Measurements from ENCODE around the gene GPR78.

Gene GPR78

GRCh38 chr4:8587469-8588195, 7.4 kb downstream of the GPR78 start:
- DNase-seq: no peak

- DNase-seq: no peak
Observed at GRCh38 chr4:8588196-8588470, 7.9 kb downstream of the GPR78 start.

- DNase-seq: no peak
Observed at GRCh38 chr4:8589336-8589735, 9.1 kb downstream of the GPR78 start.

- DNase-seq: no peak
Observed at GRCh38 chr4:8589823-8590545, 9.8 kb downstream of the GPR78 start.

GRCh38 chr4:8590546-8590880, 10.3 kb downstream of the GPR78 start:
- no peak for DNase-seq

- no peak for DNase-seq
Observed at GRCh38 chr4:8591114-8591513, 10.9 kb downstream of the GPR78 start.

DNA sequence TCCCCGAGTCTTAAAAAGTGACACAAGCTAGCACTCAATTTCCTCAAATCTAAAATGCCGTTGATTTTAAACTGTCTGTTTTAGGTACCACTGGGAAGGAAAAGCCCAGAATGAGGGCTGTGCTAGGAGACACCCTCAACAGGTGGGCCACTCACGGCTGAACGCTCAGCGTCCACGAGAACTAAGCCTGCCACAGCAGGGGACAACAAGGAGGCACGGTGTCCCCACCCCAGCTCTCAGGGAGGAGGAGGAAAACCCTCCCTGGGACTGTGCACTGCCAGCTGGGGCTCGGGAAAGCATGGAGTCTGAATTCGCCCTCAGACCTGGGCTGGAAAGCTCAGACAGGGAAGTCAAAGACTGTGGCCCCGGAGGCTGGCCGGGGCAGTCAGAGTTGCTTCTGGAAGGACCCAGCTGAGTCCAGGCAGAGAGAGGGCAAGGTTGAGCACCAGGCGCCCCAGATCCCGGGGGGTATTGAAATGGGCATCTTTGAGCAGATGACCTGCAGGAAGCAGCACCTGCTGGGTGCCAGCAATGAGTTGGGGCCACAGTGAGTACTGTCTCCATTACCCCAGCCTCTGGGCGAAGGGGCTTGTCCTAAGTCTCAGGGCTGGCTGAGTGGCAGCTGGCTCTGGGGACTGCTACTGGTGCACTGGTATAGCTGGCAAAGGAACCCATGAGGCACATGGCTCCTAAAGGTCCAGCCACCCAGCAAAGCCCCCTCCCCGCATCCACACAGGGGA, 11.6 kb downstream of the GPR78 start:
- no peak for DNase-seq

- DNase-seq: no peak
Observed at GRCh38 chr4:8592366-8593263, 12.4 kb downstream of the GPR78 start, which contains the start of gene CPZ. Gene CPZ, plus strand, starts transcription at chr4:8592765. Its CDS starts 69 bp downstream, at chr4:8592834.

DNA sequence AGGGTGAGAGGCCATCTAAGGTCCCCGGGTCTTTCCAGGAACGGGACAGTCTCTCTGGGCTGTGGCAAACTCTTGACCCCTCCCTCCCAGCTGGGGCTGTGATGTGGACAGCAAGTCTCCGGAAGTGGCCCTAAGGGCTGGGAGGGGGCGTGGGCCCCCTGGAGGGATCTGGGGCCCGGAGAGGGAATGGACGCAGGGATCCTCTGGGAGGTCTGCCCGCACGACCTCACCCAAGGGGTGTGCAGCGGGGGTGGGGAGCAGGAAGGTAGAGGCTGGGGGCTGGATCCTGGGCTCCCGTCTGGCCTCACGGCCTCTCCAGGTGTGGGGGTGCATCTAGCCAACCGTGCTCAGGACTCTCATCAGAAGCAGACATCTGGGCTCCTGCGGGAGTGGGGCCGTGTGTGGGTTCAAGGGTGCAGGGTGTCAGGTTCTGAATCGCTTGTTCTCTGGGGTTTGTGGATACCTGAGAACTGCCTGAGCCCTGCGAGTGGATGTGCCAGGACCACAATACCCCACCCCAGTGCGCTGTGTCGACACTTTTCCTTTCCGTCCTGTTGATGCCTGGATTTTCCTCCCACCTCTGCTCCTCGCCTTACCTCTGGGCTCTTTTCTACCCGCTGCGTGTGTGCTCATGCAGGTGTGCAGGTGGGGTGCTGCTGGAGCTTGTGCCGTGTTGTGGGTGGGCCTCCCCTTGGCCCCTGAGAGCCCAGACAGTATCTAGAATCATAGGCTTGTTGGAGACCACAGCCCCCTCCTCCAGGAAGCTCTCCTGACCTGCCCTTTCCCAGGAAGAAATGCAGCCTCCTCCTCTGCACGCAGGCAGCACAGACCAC, 13.3 kb downstream of the GPR78 start:
- no peak for DNase-seq

- DNase-seq: no peak
Observed at GRCh38 chr4:8594097-8595038, 14.2 kb downstream of the GPR78 start.

- no peak for DNase-seq
Observed at GRCh38 chr4:8595237-8596087, 15.3 kb downstream of the GPR78 start.

DNA sequence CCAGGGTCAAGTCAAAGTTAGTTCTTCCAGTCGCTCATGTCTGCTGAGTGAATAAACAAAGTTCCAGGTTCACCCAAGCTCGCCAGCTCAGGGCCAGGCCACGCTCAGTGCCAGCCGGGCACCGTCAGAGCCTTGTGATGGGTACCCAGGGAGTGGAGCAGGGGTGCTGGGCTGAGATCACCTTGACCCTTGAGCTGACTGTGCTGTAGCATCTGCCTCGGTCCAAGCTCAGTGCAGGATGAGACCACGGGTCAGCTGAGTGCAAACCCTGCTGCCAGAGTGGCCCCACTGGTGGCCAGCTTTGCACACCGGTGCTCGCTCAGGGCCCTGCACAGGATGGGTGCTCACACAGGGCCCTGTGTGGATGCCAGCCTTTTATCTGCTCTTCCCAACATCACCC, 16.7 kb downstream of the GPR78 start:
- DNase-seq: no peak

DNA sequence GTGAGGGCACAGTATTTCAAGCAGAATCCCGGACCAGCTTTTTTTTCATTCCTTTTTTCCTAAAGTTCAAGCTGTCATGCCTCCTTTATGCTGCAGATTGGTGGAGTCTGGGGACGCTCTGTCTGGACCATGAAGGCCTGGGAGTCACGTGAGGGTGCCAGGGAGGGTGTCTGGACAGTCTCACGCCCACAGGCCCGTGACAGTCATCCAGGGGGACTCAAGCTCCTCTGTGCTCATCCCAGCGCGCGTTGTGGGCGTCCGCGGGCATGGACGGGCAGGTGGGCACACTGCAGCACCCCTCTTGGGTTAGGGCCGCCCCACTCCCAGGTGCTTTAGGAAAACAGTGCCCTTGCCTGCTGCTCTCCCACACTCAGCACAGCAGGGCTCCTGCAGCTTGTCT, 17.1 kb downstream of the GPR78 start:
- DNase-seq: no peak

DNA sequence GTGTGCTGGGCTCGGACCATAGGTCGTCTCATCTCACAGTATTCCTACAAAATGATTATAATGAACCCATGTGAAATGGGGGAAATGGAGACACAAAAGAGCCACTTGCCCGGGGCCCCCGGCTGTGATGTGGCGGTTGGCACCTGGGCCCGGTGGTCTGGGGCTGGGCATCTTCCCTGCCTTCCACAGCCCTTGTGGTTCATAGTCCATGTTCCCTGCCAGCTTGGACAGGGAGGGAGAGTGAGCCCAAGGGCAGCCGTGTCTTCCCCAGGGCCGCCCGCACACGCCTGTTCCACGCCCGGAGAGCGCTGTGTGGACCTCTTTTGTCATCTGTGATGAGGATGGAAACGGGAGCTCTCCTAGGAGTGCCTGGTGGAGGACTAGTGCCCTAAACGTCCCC, 17.6 kb downstream of the GPR78 start:
- DNase-seq: no peak

DNA sequence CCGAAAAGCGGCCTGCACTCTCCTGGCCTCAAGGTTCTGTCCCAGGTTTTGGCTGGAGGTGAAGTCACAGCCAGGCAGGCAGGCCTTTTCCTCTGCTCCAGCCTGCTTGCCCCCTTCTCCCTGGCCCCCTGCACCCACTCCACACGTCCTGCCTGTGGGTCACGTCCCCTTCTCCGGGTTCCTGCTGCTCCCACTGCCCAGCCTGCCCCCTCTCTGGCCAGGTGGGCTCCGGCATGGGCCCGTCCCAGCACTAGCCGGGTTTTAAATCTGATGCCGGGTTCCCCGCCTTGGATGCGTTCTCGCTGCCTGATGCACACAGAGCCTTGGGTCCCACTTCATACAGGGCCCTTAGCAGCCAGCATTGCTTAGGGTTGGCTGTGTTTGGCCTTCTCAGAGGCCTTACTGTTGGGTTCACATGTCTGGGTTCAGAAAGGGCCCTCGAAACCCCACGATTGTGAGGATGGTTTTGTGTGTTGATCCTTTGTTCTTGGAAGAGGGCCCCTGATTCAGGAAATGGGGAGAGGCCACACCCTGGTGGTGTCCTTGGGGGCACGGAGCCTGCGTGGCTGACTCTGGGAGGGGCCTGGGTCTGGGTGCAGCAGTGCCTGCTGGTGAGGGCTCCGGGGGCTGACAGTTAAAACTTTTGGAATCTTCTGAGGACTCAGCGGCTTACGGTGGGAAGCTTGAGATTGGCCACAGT, 18.3 kb downstream of the GPR78 start:
- no peak for DNase-seq

DNA sequence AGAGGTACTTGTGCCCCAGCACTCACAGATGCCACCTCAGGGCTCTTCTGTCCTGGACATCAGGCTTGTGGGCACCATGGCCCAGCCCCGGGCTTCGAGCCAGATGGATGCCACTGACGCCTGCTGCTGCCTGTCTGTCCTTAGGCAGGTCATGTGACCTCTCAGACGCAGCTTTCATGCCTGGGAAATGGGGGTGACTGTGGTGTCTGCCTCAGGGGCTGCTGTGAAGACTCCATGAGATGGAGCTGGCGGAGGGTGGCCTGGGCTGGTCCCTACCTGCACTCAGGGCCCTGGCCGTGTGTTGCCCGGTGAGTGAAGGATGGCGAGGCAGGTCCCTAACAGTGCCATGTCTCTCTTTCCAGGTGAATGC, 18.9 kb downstream of the GPR78 start:
- DNase-seq: no peak

- no peak for DNase-seq
Observed at GRCh38 chr4:8599657-8600056, 19.5 kb downstream of the GPR78 start.

DNA sequence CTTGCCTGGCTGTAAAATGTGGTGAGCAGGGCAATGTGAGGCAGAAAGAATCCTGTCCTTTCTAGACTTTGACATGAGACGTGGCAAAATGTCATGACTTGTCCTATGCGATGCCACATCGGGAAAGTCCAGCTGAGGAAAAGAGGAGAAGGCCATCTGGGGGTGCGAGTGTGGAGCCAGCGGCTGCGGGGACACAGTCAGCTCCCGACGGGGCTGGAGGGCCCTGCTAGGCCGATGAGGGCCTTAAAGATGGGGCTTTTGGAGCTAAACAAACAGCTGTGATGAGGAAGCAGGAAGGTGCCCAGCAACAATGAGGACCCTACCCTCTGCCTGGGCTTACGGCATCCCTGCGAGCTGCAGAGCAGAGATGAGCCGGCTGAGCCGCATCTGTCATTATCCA, 20.1 kb downstream of the GPR78 start:
- no peak for DNase-seq

GRCh38 chr4:8600686-8601085, 20.5 kb downstream of the GPR78 start:
- DNase-seq: no peak

GRCh38 chr4:8601086-8601485, 20.9 kb downstream of the GPR78 start:
- no peak for DNase-seq

Data from CD4-positive, alpha-beta T cell treated with Interleukin-17A for 1 hour (primary cell).